Kidney glomerular epithelial cell (primary cell): ENCODE data around the gene OR2AT4.
"Not testable (repeated sequence)": the region's sequence is repeated elsewhere in the genome, so short reads cannot be mapped to it uniquely, and the experiment has no call there.

Source experiments
- DNase-seq: peaks from one replicate; lab custom pipeline; 2025; lab: John Stamatoyannopoulos, UW

OR2AT4 gene

GRCh38 chr11:75068559-75068958 lies 28.1 kb downstream of the OR2AT4 start:
- no peak for DNase-seq

- DNase-seq: no peak
Measured at GRCh38 chr11:75066061-75066460, 30.6 kb downstream of the OR2AT4 start.

DNA sequence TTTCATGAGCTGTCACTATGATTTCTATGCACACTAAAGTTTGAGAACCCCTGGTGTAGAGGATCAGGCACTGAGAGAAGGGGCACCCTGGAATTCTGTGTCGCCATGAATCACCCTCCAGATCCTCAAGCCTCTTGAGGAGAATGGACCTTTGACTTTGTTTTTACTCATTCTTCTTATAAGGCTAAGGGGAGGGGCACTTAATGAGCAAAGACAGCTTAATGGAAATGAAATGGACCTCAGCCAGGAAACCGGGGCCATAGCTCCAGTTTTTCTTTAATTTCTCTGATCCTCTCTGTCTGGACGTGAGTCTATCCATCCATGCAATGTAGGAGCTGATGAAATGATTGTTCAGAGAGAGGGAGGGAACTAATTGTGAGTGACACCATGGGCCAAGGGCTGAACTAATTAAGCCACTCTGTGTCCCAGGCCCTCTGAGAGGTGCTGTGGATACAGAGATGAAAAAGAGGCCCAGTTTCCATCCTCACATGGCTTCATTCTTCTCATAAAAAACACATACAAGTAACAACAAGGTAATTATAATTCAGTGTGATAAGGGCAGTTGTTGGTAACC lies 32.8 kb downstream of the OR2AT4 start:
- no peak for DNase-seq

DNA sequence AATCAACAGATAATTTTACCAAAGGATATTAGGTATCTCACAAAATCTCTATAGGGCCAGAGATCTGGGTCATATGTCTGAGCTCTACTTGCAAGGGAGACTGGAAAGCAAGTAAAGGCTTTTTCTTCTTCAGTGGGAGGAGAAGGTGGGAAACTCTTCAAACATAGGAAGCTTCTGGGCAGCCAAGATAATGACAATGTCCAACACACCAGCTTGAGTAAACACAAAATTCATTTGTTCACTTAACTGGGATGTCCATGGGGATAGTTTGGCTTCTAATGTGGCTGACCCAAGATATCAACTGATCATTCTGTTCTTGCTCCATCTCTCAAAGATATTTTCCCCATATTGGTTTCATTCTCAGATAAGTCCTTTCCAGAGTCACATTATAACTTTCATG lies 37.4 kb downstream of the OR2AT4 start:
- DNase-seq: no peak

DNA sequence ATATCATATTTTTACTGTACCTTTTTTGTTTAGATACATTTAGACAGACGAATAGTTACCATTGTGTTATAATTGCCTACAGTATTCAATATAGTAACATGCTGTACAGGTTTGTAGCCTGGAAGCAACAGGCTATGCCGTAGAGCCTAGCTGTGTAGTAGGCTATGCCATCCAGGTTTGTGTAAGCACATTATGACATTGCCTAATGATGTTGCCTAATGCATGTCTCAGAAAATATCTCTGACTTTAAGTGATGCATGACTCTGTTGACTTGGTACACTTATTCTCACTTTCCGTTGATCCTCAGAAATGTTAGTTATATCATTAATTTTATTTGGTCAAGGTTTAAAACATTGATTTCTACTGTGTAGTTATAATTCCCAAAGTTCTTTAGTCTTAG lies 39.9 kb downstream of the OR2AT4 start:
- no peak for DNase-seq

- no peak for DNase-seq
Measured at GRCh38 chr11:75055511-75055910, 41.2 kb downstream of the OR2AT4 start.

GRCh38 chr11:75052457-75052856 lies 44.2 kb downstream of the OR2AT4 start:
- no peak for DNase-seq

- no peak for DNase-seq
Measured at GRCh38 chr11:75051043-75051442, 45.6 kb downstream of the OR2AT4 start.

- no peak for DNase-seq
Measured at GRCh38 chr11:75050516-75050915, 46.2 kb downstream of the OR2AT4 start.

- DNase-seq: not testable (repeated sequence)
Measured at GRCh38 chr11:75049501-75050266, 47.0 kb downstream of the OR2AT4 start.

GRCh38 chr11:75047191-75047590 lies 49.5 kb downstream of the OR2AT4 start:
- DNase-seq: no peak

DNA sequence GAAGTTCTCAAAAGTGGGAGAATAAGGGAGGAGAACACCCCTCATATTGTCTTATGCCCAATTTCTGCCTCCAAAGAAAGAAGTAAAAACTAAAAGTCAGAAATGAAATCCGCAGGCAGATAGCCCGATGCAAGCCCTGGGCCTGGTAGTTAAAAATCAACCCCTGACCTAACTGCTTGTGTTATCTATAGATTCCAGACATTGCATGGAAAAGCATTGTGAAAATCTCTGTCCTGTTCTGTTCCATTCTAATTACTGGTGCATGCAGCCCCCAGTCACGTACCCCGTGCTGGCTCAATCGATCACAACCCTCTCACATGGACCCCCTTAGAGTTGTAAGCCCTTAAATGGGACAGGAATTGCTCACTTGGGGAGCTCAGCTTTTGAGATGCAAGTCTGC lies 50.0 kb downstream of the OR2AT4 start:
- not testable (repeated sequence) for DNase-seq

DNA sequence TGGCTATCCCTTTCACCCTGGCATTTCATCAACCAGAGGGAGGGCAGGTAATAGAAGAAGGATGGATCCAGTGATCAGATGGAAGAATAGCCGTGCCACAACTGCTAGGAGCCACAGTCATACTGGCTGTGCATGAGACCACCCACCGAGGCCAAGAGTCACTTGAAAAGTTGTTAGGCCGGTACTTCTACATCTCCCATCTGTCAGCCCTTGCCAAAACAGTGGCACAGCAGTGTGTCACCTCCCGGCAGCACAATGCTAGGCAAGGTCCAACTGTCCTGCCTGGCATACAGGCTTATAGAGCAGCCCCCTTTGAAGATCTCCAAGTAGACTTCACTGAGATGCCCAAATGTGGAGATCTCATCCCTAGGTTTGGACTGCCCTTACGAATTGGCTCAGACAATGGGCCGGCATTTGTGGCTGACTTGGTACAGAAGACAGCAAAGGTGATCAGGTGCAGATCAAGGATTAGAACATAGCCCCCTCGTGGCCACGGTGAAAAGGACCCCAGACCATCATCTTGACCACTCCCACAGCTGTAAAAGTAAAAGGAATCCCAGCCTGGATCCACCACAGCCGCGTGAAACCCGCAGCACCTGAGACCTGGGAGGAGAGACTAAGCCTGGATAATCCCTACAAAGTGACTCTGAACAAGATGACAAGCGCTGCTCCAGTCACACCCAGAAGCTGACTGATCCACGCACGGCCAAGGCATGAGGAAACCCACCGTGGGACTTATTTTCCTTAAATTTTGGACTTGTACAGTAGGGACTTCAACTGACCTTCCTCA lies 52.1 kb downstream of the OR2AT4 start:
- not testable (repeated sequence) for DNase-seq

DNA sequence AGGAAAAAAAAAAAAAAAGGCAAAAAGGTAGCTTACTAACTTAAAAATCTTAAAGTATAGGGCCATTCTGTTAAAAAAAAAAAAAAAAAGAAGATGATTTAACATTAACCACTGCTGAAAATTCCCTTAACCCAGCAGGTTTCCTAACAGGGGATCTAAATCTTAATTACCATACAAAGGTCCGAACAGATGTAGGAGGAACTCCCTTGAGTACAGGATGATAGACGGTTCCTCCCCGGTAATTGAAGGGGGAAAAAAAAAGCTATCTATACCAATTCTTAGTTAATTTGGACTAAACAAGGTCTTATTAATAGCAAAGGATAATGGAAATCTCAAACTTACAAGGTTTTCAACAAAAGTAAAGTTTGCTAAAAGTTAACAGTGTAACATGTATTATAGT lies 54.9 kb downstream of the OR2AT4 start:
- DNase-seq: not testable (repeated sequence)

DNA sequence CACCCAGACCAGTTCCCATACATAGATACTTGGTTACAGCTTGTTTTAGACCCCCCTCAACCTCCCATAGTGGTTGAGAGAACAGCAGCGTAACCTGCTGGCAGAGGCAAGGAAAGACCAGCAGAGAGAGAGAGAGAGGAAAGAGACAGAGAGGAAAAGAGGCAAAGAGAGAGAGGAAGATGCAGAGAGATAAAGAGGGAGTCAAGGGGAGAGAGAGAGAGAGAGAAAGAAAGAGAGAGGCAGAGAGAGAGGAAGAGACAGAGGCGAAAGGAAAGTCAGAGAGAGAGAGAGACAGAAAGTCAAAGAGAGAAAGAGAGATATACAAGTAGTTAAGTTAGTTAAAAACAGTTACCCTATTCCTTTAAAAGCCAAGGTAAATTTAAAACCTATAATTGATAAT lies 55.4 kb downstream of the OR2AT4 start:
- no peak for DNase-seq

DNA sequence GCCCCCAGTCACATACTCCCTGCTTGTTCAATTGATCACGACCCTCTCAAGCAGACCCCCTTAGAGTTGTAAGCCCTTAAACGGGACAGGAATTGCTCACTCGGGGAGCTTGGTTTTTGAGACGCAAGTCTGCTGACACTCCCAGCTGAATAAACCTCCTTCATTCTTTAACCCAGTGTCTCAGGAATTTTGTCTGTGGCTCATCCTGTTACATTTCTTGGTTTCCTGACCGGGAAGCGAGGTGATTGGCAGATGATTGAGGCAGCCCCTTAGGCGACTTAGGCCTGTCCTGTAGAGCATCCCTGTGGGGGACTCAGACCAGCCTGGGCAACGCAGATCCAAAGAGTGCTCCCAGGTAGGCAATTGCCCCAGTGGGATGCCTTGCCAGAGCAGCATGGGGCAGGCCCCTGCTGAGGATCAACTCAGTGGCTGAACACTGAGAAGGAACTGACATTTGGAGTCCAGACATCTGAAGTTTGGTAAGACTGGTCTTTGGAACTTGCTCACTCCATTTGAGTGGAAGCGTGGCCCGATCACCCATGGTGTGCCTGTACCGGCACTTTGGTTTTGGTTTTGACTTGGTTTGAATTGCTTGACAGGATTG lies 56.4 kb downstream of the OR2AT4 start:
- no peak for DNase-seq

DNA sequence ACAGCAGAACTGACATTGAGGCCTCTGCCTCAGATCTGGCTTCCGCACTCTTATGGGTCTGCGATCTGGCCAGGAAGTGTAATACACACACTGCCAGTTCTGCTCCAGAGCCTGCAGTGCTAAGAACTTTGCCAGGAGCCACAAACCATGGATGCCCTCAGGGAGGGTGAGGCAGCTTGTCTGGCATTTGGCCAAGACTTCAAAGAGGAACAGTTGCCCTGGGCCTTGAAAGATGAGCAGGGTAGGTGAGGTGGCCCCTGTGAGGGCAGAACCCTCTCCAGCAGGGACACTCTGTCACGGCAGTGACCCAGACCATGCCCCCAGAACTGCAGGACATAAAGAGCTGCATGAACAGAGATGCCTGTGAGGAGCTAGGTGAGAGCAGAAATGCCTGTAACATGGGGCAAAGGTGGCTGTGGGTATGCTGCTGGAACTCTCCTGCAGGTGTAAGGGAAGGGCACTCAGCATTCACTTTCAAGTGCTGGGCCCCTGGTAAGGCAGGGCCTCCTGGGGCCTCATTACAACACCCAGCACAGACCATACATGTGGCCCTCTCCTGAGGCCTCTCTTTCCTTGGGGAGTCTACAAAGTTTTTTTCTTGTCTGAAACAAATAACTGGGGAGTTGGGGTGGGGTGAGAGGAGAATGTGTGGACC lies 60.6 kb downstream of the OR2AT4 start:
- DNase-seq: peak; percentile 17

DNA sequence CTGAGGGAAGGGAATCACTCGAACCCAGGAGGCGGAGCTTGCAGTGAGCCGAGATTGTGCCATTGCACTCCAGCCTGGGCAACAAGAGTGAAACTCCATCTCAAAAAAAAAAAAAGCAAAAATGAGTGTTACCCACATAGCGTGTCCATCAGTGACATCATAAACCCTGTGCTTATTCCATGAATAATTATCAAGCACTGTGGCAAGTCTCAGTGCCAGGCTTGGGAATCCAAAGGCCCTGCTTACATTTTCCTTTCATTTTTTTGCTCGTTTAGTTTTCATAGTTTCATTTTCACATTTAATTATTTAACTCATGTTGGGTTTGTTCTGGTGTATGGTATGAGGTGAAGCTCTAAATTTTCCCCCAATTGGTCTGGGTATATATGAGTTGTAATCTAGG lies 61.4 kb downstream of the OR2AT4 start:
- no peak for DNase-seq

DNA sequence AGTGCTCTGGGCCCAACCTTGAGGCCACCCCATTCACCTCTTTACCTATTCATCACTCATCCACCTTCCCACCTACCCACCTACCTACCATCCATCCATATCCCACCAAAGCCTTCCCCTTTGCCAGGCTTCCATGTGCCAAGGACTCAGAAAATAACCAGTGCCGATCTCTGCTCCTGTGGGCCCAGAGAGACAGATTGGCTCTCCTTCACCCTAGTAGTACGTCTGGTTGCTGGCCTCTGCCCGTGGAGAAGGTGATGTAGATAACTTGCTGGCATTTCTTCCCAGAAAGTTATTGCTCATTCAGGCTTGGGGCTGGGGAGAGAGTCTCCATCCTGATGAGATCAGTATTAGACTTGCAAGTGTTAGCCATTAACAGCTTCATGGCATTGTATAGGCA lies 62.8 kb downstream of the OR2AT4 start:
- DNase-seq: no peak

DNA sequence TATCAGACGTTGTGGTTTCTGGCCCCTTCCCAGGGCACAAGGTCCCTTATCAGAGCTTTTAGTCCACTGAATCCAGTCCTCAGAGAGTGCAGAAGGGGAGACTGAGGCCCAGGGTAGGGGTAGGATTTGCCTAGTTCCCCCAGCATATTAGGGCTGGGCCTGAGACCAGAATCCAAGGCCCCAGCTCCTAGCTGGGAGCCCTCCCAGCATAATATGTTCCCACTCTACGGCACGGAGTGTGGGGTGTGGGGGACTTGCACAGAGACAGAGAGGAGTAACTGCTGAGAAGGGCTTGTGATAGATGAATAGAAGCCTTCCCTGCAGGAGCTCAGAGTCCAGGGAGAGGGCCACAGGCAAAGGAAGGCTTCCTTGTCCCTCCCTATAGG lies 64.1 kb downstream of the OR2AT4 start:
- no peak for DNase-seq

- peak; percentile 42 for DNase-seq
Measured at GRCh38 chr11:75031771-75032549, 64.7 kb downstream of the OR2AT4 start.
